Muscle layer of duodenum (tissue), 2 donors: Measurements from ENCODE around the gene ADD3.
"Not testable (repeated sequence)": the region's sequence is repeated elsewhere in the genome, so short reads cannot be mapped to it uniquely, and the experiment has no call there.

Source experiments
- H3K27ac ChIP-seq: one replicate; pipeline ENCODE4 v1.7.0; 2013; ENCODE audit warnings: mild to moderate bottlenecking, low read length
- H3K27me3 ChIP-seq: one replicate; pipeline ENCODE4 v1.7.0; 2013; ENCODE audit warnings: low read depth, mild to moderate bottlenecking, control low read depth, low read length
- H3K36me3 ChIP-seq, 2 donors: one replicate each; pipeline ENCODE4 v1.7.0; 2013; ENCODE audit warnings: low read length in 2 of 2, control low read depth in 1 of 2, mild to moderate bottlenecking in 1 of 2; ENCODE audit not compliant: insufficient read depth in 2 of 2, control insufficient read depth in 1 of 2
- H3K4me1 ChIP-seq, 2 donors: one replicate each; pipeline ENCODE4 v1.7.0; 2013; ENCODE audit warnings: low read length in 2 of 2, mild to moderate bottlenecking in 2 of 2, control low read depth in 1 of 2, moderate library complexity in 1 of 2; ENCODE audit not compliant: insufficient read depth in 2 of 2, control insufficient read depth in 1 of 2
- H3K4me3 ChIP-seq, 2 donors: one replicate each; pipeline ENCODE4 v1.7.0; 2013; ENCODE audit warnings: low read length in 2 of 2, low read depth in 1 of 2, mild to moderate bottlenecking in 1 of 2
- H3K9me3 ChIP-seq, 2 donors: one replicate each; pipeline ENCODE4 v1.7.0; 2013; ENCODE audit warnings: low read length in 2 of 2, control low read depth in 1 of 2, mild to moderate bottlenecking in 1 of 2; ENCODE audit not compliant: control insufficient read depth in 1 of 2
- donor health status: healthy.

Gene ADD3

DNA sequence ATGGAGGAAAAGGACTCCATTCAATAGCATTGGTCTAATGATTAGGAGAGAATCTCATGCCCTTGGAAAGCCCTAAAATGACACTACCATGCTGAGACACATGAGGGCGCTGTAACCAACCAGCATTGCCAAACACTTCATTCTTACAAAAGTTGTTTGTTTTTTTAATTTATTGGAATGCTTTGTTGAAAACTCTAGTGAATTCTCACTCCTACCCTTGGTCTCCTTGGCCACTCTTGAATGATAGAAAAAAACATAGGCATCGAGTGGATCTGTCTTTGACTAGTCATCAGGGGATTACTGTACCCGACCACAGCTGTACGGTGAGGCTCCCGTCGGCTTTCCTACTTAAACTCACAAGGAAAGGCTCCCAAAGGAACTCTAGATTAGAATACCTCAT lies 29.3 kb upstream of the ADD3 start:
- Histone ChIP-seq H3K9me3 (no peaks in the 10 kb centered on the region), H3K36me3 (no peaks in the 10 kb centered on the region), H3K4me3 (no peak overlapping the region), H3K4me1 (peaks cover 4 to 5% of the 10 kb centered on the region in 2 donors), H3K27me3 (no peaks in the 10 kb centered on the region), H3K27ac (no peak overlapping the region)

DNA sequence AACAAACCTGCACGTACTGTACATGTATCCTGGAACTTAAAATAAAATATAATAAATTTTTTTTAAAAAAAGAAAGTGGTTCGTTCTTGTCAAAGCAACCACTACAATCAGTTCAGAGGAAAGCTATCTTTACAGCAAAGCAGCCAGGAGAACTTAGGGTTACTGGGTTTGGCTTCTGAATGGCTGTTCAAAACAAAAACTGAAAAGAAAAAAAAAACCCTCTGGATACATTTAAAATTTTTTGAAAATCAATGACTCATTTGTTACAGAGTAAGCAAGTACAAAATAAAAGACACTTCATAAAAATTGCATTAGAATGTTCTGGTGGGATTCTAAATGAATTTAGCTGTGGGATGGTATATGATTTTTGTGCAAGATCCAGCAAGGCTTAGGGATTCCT lies 28.6 kb upstream of the ADD3 start:
- peaks cover 4 to 5% of the 10 kb centered on the region in 2 donors for H3K4me1 ChIP-seq
- no peaks in the 10 kb centered on the region for H3K36me3 ChIP-seq
- H3K9me3 ChIP-seq: no peaks in the 10 kb centered on the region
- no peak overlapping the region for H3K4me3 ChIP-seq
- no peak overlapping the region for H3K27ac ChIP-seq
- no peaks in the 10 kb centered on the region for H3K27me3 ChIP-seq

DNA sequence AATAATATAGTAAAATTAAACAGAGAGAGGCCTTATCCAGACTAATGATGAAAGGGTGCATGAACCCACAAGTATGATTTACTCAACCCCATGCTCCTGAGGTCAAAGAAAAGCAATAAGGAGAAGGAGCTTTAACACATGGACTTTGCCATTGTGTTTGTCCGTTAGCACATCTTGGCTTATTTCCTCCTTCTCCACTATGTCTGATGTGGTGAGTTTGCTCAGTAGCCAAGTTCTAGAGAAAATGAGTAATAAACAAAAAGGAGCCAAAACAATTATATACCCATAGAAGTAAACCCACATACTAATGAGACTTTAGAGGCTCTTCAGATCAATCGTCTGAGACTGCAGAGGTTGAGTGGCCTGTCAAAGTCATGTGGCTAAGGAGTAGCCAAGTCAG lies 26.1 kb upstream of the ADD3 start:
- no peaks in the 10 kb centered on the region for H3K9me3 ChIP-seq
- H3K4me1 ChIP-seq: peaks cover 4 to 5% of the 10 kb centered on the region in 2 donors
- H3K27ac ChIP-seq: peak overlapping the region; percentile 35
- no peaks in the 10 kb centered on the region for H3K36me3 ChIP-seq
- no peaks in the 10 kb centered on the region for H3K27me3 ChIP-seq
- H3K4me3 ChIP-seq: peak overlapping the region; percentile 2 to 16

DNA sequence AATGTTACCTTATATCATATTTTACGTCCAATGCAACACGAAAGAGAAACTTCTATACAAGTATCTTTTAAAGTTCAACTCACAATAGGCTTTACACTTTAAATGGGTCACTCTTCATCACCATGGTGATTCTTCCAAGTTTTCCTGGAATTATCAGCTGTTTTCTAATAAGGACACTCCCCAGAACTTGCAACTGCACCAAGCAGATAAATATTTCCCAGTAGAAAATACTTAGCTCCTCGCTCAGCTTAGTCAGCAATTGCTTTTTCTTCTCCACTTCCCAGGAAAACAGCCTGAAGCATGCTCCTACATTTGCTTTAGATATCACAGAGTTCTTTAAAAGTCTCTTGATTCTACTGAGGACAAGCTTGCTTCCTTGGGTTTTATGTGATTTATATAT lies 25.7 kb upstream of the ADD3 start:
- Histone ChIP-seq H3K4me3 (peak overlapping the region; percentile 2 to 16), H3K36me3 (no peaks in the 10 kb centered on the region), H3K4me1 (peaks cover 0 to 5% of the 10 kb centered on the region in 2 donors), H3K27me3 (no peaks in the 10 kb centered on the region), H3K9me3 (no peaks in the 10 kb centered on the region), H3K27ac (peak overlapping the region; percentile 35)

DNA sequence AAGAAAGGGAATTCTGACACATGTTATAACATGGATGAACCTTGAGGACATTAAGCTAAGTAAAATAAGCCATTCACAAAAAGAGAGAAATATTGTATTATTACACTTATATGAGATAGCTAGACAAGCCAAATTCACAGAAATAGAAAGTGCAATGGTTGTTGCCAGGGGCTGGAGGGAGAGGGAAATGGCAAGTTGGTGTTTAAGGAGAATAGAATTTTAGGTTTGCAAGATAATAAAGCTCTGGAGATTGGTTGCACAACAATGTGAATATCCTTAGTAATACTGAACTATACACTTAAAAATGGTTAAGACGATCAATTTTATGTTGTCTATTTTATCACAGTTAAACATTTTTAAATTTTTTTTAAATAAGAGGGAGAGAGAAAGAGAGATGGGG lies 25.0 kb upstream of the ADD3 start:
- Histone ChIP-seq H3K27ac (no peak overlapping the region), H3K36me3 (no peaks in the 10 kb centered on the region), H3K9me3 (no peaks in the 10 kb centered on the region), H3K27me3 (no peaks in the 10 kb centered on the region), H3K4me3 (peak overlapping the region in 1 of 2 donors; percentile 2), H3K4me1 (peaks cover 0 to 5% of the 10 kb centered on the region in 2 donors)

DNA sequence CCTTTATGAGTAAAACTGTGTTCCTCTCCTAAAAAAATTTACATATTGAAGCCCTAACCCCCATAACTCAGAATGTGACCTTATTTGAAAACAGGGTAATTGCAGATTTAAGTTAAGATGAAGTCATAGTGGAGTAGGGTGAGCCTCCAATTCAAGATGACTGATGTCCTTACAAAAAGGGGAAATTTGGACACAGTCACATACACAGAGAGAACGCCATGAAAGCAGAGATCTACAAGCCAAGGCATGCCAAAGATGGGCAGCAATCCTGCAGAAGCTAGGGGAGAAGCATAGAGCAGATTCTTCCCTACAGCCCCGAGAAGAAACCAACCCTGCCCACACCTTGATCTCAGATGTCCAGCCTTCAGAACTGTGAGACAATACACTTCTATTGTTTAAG lies 23.8 kb upstream of the ADD3 start:
- Histone ChIP-seq H3K27me3 (no peaks in the 10 kb centered on the region), H3K27ac (no peak overlapping the region), H3K4me3 (no peak overlapping the region), H3K4me1 (peaks cover 0 to 5% of the 10 kb centered on the region in 2 donors), H3K36me3 (no peaks in the 10 kb centered on the region), H3K9me3 (no peaks in the 10 kb centered on the region)

DNA sequence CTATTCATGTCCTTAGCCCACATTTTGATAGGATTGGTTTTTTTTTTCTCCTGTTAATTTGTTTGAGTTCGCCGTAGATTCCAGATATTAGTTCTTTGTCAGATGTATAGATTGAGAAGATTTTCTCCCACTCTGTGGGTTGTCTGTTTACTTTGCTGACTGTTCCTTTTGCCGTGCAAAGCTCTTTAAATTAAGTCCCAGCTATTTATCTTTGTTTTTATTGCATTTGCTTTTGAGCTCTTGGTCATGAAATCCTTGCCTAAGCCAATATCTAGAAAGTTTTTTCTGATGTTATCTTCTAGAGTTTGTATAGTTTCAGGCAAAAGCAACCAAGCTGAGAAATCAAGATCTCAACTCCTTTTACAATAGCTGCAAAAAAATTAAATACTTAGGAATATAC lies 22.0 kb upstream of the ADD3 start:
- H3K4me1 ChIP-seq, H3K36me3 ChIP-seq, H3K27me3 ChIP-seq, H3K27ac ChIP-seq, H3K4me3 ChIP-seq, H3K9me3 ChIP-seq: not testable (repeated sequence)

DNA sequence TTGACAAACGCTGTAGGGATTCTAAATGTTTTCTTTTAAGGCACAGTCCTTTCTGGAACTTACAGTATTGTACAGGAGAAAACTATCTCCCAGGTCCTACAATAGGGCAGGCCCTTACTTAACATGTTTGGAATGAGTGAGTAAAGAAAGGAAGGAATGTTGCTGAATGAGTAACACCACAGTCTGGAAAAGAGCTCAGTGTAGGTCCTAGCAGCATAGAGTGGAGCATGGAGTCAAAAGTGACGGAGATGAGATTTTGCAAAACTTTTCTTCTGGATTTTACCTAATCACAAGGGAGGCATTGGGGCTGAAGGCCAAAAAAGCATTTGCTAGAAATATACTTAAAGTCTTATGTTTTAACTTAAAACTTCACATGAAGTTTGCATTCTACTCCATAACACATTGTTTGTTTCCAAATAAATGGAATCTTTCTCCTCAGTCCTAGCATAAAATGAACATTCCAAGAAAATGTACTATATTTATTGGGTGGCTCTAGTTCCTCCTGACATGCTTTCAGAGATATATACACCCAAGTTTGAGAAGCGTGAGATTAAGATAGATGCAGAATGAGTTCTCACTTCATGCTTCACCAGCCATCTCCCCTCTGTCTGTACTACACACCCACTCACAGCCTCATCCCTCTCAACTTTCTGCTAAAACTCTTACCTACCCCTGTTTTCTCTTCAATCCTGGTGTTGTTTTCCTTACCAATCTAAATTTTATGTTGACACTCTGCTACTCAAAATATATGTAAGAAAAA lies 20.2 kb upstream of the ADD3 start:
- Histone ChIP-seq H3K4me1 (no peaks in the 10 kb centered on the region), H3K9me3 (no peaks in the 10 kb centered on the region), H3K4me3 (no peak overlapping the region), H3K36me3 (no peaks in the 10 kb centered on the region), H3K27me3 (no peaks in the 10 kb centered on the region), H3K27ac (no peak overlapping the region)

DNA sequence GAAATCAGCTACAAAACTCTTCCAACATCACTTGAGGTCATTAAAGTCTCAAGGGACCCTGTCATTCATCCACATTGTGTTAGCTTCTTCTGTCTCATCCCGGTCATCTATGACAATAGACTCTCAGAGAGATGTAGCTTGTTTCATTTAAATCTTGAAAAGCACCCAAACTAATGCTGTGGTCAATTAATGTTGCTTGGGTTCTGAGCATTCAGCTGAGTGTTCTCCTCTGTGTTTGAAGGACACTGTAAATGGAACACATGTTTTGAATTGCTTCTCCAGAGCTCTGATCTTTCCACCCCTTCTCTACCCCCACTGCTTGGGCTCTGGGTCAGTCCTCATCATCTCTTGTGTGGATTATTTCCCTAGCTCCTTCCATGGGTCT lies 19.6 kb upstream of the ADD3 start:
- Histone ChIP-seq H3K9me3 (no peaks in the 10 kb centered on the region), H3K4me3 (no peak overlapping the region), H3K36me3 (no peaks in the 10 kb centered on the region), H3K27ac (no peak overlapping the region), H3K4me1 (no peaks in the 10 kb centered on the region), H3K27me3 (no peaks in the 10 kb centered on the region)

DNA sequence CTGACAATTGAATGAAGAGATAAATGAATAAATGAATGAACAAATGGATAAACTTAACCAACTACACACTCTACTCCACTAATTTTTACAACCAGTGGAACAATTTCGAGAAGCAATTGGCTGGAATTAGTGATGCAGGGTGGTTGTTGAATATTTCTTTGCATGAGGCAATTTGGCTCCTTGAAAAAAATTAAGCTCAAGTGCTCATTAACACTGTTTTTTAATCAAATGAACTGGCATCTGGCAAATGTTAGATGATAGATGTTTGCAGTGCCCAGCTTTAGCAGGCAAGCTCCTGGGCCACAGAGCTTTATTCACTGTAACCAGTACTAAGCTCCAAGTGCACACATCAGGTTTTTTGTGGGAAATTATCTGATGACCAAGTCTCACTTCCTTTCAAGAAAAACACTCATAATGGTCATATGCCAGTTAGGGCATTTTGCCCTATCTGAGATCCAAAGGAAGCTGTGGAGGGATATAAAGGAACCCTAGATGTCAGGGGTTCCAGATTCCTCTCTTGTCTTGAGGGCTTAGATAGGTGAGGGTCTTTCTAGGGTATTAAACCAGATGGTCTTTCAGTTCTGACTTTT lies 16.4 kb upstream of the ADD3 start:
- H3K27ac ChIP-seq: no peak overlapping the region
- no peaks in the 10 kb centered on the region for H3K27me3 ChIP-seq
- H3K9me3 ChIP-seq: no peaks in the 10 kb centered on the region
- H3K36me3 ChIP-seq: no peaks in the 10 kb centered on the region
- no peaks in the 10 kb centered on the region for H3K4me1 ChIP-seq
- H3K4me3 ChIP-seq: no peak overlapping the region

DNA sequence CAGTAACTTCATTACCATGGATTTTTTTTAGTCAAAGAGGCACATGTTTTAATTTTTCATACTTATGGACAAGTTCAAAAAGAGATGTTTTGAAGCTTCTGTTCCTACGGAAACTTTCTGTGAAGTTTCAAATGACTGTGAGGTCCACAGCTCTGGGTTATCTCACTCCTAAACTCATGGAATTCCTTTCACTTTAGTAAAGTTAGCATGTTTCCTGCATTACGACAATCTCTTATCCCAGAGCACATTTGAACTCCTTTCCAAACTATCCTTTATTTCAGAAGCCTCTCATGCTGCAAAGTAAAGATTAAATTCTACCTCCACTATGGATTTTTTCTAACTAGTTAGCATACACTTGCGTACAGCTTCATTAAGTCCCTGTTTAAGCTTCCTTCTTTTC lies 15.3 kb upstream of the ADD3 start:
- Histone ChIP-seq H3K4me3 (no peak overlapping the region), H3K4me1 (no peaks in the 10 kb centered on the region), H3K27me3 (no peaks in the 10 kb centered on the region), H3K27ac (no peak overlapping the region), H3K9me3 (no peaks in the 10 kb centered on the region), H3K36me3 (no peaks in the 10 kb centered on the region)
